ENCODE results near the gene GPATCH2. TPM values are rescaled to one million over a fixed set of nuclear protein-coding genes. Genes with fewer than 3 reads are reported as not detected.
"Not testable (repeated sequence)": the region's sequence is repeated elsewhere in the genome, so short reads cannot be mapped to it uniquely, and the experiment has no call there.

Gene GPATCH2
- polyA plus RNA-seq, 1 of the 3 experiments (the other 2 are of a cell fraction), result 4.2 TPM

DNA sequence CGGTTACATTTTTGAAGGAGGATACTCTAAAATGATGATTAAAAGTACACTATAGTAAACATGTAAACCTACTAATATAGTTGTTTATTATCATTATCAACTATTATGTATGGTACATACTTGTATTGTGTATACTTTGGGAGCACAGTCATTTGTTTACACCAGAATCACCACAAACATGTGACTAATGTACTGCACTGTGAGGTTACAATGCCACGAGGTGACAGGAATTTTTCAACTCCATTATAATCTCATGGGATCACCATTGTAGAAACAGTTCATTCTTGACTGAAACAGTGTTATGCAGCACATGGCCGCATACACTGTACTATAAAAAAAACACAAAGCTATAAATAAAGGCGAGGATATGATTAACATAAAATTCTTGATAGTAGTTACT, 44.3 kb downstream of the GPATCH2 start (continued):
- TF ChIP-seq, protein P1, sequence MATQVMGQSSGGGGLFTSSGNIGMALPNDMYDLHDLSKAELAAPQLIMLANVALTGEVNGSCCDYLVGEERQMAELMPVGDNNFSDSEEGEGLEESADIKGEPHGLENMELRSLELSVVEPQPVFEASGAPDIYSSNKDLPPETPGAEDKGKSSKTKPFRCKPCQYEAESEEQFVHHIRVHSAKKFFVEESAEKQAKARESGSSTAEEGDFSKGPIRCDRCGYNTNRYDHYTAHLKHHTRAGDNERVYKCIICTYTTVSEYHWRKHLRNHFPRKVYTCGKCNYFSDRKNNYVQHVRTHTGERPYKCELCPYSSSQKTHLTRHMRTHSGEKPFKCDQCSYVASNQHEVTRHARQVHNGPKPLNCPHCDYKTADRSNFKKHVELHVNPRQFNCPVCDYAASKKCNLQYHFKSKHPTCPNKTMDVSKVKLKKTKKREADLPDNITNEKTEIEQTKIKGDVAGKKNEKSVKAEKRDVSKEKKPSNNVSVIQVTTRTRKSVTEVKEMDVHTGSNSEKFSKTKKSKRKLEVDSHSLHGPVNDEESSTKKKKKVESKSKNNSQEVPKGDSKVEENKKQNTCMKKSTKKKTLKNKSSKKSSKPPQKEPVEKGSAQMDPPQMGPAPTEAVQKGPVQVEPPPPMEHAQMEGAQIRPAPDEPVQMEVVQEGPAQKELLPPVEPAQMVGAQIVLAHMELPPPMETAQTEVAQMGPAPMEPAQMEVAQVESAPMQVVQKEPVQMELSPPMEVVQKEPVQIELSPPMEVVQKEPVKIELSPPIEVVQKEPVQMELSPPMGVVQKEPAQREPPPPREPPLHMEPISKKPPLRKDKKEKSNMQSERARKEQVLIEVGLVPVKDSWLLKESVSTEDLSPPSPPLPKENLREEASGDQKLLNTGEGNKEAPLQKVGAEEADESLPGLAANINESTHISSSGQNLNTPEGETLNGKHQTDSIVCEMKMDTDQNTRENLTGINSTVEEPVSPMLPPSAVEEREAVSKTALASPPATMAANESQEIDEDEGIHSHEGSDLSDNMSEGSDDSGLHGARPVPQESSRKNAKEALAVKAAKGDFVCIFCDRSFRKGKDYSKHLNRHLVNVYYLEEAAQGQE (IDR thresholded peaks at IDR 0.05; ENCODE audit: low read depth, low read length), result no peak

DNA sequence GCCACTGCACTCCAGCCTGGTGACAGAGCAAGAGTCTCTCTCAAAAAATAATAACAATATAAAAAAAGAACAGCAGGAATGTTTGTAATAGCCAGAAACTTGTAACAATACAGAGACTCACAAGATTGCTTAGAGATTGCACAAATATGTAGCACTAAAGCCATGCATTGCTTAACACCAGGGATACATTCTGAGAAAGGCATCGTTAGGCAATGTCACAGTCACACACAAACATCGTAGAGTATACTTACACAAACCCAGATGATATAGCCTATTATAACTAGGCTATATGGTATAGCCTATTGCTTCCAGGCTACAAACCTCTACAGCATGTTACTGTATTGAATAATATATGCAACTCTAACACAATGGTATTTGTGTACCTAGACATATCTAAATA, 45.3 kb downstream of the GPATCH2 start:
- H3K27me3 ChIP-seq (ENCODE audit: insufficient read depth), result no peaks in the 10 kb centered on the region
- H3K79me2 ChIP-seq (ENCODE audit: insufficient read depth), result no peaks in the 10 kb centered on the region
- no peaks in the 10 kb centered on the region for H3F3A ChIP-seq (replicated peaks; ENCODE audit: insufficient read depth)
- H3K27ac ChIP-seq (ENCODE audit: low read depth in 2 of 2, low read length in 1 of 2), result no peak overlapping the region
- DNase-seq, result no peak
- no peaks in the 10 kb centered on the region for H3K9me3 ChIP-seq
- no peaks in the 10 kb centered on the region for H4K20me1 ChIP-seq (ENCODE audit: insufficient read depth)
- H2AFZ ChIP-seq (ENCODE audit: low read depth), result no peak overlapping the region
- H3K36me3 ChIP-seq (replicated peaks in 1 of 2; ENCODE audit: control insufficient read depth in 1 of 2, insufficient read depth in 2 of 2, low read length in 1 of 2), result peaks cover 10 to 33% of the 10 kb centered on the region in 2 experiments
- H3K4me3 ChIP-seq (ENCODE audit: low read depth in 2 of 2, low read length in 1 of 2), result no peak overlapping the region
- POLR2A ChIA-PET, result interaction anchor here (0.6 kb wide), 1 partner anchor 61 kb away, joined by 3 read pairs; no protein-coding TSS in a partner anchor
- CTCF ChIA-PET, result interaction anchor here (1.2 kb wide), 1 partner anchor 12 kb away, joined by 3 read pairs; no protein-coding TSS in a partner anchor
- no peak overlapping the region for H3K9ac ChIP-seq
- H3K4me1 ChIP-seq (ENCODE audit: control insufficient read depth in 1 of 2, insufficient read depth in 2 of 2, low read depth in 1 of 2, low read length in 1 of 2), result no peaks in the 10 kb centered on the region
- H3K4me2 ChIP-seq, result no peak overlapping the region
- 86% methylated on average over 2 of the region's 2 CpGs for WGBS (ENCODE audit: low lambda C conversion rate)
- TF ChIP-seq, protein P2, sequence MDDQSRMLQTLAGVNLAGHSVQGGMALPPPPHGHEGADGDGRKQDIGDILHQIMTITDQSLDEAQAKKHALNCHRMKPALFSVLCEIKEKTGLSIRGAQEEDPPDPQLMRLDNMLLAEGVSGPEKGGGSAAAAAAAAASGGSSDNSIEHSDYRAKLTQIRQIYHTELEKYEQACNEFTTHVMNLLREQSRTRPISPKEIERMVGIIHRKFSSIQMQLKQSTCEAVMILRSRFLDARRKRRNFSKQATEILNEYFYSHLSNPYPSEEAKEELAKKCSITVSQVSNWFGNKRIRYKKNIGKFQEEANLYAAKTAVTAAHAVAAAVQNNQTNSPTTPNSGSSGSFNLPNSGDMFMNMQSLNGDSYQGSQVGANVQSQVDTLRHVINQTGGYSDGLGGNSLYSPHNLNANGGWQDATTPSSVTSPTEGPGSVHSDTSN (IDR thresholded peaks at IDR 0.05), result no peak
- TF ChIP-seq ELF1 (IDR thresholded peaks at IDR 0.05) (no peak), NFIC (IDR thresholded peaks at IDR 0.05; ENCODE audit: borderline replicate concordance) (no peak), MEF2A (IDR thresholded peaks at IDR 0.05; ENCODE audit: borderline replicate concordance, low read depth) (no peak), JUND (IDR thresholded peaks at IDR 0.05) (no peak)
- TF ChIP-seq, protein P3, sequence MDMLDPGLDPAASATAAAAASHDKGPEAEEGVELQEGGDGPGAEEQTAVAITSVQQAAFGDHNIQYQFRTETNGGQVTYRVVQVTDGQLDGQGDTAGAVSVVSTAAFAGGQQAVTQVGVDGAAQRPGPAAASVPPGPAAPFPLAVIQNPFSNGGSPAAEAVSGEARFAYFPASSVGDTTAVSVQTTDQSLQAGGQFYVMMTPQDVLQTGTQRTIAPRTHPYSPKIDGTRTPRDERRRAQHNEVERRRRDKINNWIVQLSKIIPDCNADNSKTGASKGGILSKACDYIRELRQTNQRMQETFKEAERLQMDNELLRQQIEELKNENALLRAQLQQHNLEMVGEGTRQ (IDR thresholded peaks at IDR 0.05; ENCODE audit: borderline replicate concordance, low read depth, low read length), result no peak
- no peaks in the 10 kb centered on the region for H3K9me2 ChIP-seq

DNA sequence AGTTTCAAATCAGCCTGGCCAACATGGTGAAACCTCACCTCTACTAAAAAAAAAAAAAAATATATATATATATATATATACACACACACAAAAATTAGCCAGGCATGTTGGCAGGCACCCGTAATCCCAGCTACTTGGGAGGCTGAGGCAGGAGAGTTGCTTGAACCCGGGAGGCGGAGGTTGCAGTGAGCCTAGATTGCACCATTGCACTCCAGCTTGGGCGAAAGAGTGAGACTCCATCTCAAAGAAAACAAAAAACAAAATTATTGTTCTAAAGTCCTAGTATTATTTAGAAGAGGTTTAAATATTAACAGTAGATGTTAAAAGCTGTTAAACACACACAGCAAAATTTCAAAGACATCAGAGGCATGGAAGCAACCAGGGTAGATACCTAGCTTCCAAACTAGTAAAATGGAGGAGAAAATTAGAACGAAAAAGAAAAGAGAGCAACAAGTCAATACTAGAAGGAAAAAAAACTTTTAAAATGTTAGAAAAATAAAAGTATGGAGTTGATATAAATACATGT, 46.5 kb downstream of the GPATCH2 start:
- 93% methylated on average over 5 of the region's 5 CpGs for WGBS (ENCODE audit: low lambda C conversion rate)
- CTCF ChIA-PET; H3K27ac ChIP-seq (ENCODE audit: low read depth in 2 of 2, low read length in 1 of 2); H3K4me2 ChIP-seq; H4K20me1 ChIP-seq (ENCODE audit: insufficient read depth); POLR2A ChIA-PET; H3K27me3 ChIP-seq (ENCODE audit: insufficient read depth); H3K9me2 ChIP-seq; H3K79me2 ChIP-seq (ENCODE audit: insufficient read depth); H3K4me1 ChIP-seq (ENCODE audit: control insufficient read depth in 1 of 2, insufficient read depth in 2 of 2, low read depth in 1 of 2, low read length in 1 of 2); H3K9me3 ChIP-seq; H3K9ac ChIP-seq; H2AFZ ChIP-seq (ENCODE audit: low read depth); H3F3A ChIP-seq (replicated peaks; ENCODE audit: insufficient read depth); DNase-seq; H3K4me3 ChIP-seq (ENCODE audit: low read depth in 2 of 2, low read length in 1 of 2): not testable (repeated sequence)
- peaks cover 8 to 41% of the 10 kb centered on the region in 2 experiments for H3K36me3 ChIP-seq (replicated peaks in 1 of 2; ENCODE audit: control insufficient read depth in 1 of 2, insufficient read depth in 2 of 2, low read length in 1 of 2)
